HT1080 (cell line): ENCODE data around the gene MAGI2. TPM values are rescaled to one million over a fixed set of nuclear protein-coding genes. Genes with fewer than 3 reads are reported as not detected.

Experiments used
- DNase-seq: peaks from one replicate; pipeline ENCODE4 v3.0.0-alpha.2; 2015; ENCODE audit warnings: low read depth
- total RNA-seq: library from RNA; depleted of rRNA; stranded (reverse); fragments of >200 nt; shearing (Covaris generic); gene quantifications from 2 replicates; pipeline ENCODE4 v1.2.3, GENCODE V29; 2014

The MAGI2 gene
- total RNA-seq, 1 experiment from 2014 or later, result 0.39 TPM

DNA sequence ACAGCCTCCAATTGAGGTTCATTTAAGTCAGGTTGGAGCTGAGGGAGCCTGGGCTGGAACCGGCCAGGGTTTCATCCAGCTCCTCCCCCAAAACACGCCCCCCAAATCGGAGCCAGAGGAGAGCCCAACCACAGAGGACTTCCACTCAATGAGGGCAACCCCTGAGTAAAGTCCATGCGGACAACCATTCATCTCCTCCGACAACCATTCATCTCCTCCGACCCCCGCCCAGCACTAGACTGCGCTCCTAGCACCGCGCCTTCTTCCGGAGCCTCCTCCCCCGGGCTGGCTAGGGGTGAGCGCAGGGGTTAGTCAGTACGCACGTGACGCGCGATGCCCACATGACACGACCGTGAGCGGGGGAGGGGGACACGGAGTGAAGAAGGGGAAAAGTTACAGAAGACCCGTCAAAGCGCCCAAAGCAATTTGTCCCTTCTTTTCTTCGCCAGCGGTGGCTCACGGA is 1.4 kb downstream of the MAGI2 start:
- peak; percentile 88 for DNase-seq

GRCh38 chr7:79451580-79451979 is 1.9 kb downstream of the MAGI2 start:
- DNase-seq, result no peak

DNA sequence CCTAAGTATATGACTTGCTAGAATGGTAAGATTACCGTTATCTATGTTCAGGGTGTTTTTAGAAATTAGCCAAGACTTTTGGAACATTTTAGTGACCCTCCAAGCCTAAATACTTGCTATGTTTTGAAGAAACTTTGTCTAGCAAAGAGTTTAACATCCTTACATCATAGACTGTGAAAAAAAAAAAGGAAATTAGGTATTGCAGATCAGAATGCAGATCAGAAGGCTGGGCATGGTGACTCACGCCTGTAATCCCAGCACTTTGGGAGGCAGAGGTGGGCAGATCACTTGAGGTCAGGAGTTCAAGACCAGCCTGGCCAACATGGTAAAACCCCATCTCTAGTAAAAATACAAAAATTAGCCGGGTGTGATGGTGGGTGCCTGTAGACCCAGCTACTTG is 10.7 kb downstream of the MAGI2 start:
- peak; percentile 14 for DNase-seq

- DNase-seq, result peak; percentile 4
These were observed 17.1 kb downstream of the MAGI2 start for GRCh38 chr7:79436378-79436777.

- DNase-seq, result no peak
These were observed 18.6 kb downstream of the MAGI2 start for GRCh38 chr7:79434867-79435266.

DNA sequence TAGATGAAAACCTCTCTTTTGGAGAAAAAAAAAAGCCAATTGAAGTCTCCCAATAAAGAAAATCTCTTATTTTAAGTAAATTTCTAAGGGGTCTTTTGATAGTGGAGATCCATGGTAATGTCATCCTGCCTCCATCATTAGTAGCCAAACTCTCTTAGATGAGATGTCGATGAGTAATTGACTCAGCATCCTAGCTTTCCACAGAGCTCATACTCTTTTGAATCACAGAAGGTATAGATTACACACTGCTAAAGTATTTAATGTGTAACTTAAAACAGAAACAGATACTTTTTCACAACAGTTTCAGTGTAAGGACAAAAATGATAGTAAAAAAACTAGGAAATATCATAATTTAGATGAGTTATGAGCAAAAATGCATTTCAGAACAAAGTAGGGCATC is 19.4 kb downstream of the MAGI2 start:
- DNase-seq, result peak; percentile 61

DNA sequence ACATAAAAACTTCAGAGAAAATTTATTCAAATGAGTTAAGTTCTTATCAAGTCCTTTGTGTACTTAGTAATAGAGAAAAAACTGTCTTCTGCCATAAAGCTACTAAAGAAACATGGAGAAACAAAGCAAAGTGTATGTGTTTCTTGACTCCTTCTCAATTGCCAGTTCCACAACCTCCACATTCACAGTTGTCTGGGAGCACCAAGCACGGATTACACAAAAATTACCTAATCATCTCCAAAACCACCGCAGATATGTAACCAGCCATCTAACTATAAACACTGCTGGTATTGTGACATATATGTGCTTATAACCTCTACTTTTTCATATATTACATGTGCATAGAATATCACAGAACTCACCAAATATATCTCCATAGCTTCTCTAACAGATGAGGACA is 23.1 kb downstream of the MAGI2 start:
- no peak for DNase-seq

- no peak for DNase-seq
These were observed 27.8 kb downstream of the MAGI2 start for GRCh38 chr7:79425665-79426064.

- DNase-seq, result no peak
These were observed 31.7 kb downstream of the MAGI2 start for GRCh38 chr7:79421751-79422150.

GRCh38 chr7:79420464-79420863 is 33.0 kb downstream of the MAGI2 start:
- DNase-seq, result peak; percentile 81

DNA sequence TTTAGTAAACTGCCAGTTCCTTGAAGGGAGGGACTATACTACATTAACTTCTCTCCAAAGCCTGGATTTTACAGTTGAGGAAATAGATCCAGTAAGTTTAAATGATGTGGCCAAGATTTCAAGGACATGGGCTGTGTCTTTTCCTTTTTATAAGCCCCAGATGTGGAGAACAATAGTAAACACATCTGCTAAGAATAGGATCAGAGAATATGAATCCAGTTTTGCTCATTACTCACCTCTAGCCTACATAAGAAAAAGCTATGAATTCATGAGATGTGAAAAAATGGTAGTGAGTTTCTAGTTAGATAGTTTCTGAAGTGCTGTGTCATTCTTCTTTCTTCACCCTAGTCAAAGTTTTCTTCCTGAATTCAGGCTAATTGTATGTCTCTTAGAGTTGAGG is 38.6 kb downstream of the MAGI2 start:
- no peak for DNase-seq

DNA sequence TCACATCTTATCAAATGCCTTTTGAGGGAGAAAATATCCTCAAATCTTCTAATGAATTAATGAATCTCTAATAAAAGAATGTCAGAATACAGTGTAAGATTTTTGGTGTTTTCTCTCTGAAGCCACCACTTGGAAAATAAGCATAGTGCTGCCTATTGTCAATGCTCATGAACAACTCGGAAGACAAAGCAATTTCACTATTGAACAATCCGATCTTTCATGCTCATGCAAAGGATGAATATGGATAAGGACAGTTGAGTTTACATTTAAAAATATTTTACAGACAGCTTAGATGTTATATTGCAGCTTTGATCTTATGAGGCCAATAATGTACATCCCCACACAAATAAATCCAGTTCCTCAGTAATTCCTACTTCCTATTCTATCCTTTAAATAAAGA is 40.6 kb downstream of the MAGI2 start:
- no peak for DNase-seq

DNA sequence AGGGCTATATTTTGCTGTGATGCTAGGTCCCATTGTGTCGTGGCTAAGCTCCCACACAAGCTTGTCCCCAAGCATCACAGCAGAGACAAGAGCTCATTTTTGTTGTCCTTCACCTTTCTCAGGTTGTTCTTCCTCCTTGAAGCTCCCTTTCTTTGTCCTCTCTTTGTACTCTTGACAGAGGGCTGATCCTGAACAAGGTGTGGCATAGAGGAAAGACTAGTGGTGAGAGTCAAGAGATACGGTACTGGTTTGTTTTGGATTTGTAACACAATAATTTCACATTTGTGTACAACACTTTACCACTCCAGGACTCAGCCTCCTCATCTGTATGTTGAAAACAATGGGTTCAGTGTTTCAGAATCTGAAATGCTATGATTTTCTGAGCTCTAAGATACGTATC is 41.0 kb downstream of the MAGI2 start:
- no peak for DNase-seq

- peak; percentile 22 for DNase-seq
These were observed 43.1 kb downstream of the MAGI2 start for GRCh38 chr7:79410345-79410744.

- no peak for DNase-seq
These were observed 46.1 kb downstream of the MAGI2 start for GRCh38 chr7:79407351-79407750.

DNA sequence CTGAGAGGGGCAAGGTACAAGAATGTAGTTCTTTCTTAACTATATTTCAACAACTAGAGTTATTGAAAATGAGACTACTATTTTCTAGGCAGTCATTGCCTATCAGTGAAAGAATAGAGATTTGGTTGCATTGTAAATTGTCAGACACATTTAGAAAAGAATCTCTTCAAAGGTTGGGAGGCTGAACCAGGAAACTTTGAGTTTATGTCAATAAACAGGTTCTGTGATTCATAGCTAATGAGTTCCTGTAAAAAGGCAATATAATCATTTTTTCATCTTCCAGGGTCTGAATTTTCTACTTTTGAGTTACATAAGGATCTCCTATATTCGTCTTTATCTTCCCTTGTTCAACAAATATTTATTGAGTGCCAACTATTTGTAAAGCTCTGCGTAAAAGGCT is 47.1 kb downstream of the MAGI2 start:
- DNase-seq, result no peak

DNA sequence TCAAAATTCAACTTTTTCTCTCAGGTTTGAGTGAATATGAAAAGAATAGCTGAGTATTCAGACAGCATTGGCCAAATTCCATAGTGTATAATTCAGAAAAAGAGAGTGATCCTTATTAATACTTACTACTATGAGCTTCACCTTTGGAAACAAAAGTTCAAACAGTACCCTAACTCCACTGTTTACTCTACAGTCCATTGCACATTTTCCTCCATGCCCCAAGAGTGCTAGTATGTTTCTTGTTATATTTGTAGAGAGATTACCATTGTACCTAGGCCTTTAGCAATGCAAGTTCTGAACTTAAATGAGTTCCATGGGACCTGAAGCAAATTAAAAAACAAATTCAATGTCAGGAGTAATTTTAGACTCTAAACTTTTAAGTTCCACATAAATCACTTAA is 48.1 kb downstream of the MAGI2 start:
- DNase-seq, result no peak

- no peak for DNase-seq
These were observed 49.6 kb downstream of the MAGI2 start for GRCh38 chr7:79403879-79404278.

- DNase-seq, result no peak
These were observed 50.0 kb downstream of the MAGI2 start for GRCh38 chr7:79403451-79403850.

GRCh38 chr7:79401254-79401653 is 52.2 kb downstream of the MAGI2 start:
- DNase-seq, result no peak

DNA sequence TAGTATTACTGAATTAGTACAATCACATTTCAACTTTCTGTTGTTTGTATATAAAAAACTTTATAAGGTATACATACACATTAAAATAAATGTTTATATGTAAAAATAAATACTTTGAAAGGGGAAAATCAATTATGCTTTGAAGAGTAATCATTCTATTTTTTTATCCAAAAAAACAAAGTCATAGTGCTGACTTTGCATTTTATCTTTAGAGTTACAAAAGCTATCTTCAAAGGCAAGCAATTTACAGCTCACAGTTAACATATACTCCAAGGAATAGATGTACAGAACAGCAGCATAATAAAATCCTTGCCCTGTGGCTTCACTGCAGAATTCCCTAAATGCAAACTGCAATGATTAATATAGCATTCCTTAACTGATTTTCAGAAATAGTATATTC is 53.2 kb downstream of the MAGI2 start:
- no peak for DNase-seq

DNA sequence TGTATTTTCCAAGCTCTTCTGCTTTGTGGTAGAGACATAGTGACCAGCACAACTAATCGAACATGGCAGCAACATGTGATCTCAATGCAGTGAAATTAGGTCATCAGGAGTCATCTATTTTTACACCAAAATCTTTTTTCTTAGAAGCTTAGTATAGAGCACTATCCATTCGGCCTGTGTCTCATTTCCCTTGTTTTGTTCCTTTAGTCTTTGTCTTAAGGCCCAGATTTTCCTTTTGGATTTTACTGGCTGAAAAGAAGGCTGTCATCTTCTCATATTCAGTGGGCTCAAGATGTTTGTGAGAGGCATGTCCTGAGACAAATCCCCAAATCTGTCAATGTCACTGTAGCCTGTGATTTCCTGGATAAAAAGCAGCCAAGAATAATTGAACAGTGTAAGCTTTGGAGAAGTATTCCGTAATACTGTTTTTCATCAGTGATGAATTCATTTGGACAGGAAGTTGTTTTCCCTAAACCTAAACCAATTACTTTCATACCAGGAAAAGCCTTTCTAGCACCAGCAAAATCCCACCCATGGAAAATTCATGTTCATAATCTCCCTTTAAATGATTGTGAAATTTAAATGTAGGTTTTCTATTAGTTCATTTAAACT is 55.2 kb downstream of the MAGI2 start:
- DNase-seq, result no peak

GRCh38 chr7:79386688-79387422 is 66.6 kb downstream of the MAGI2 start:
- DNase-seq, result peak; percentile 17
